Measurements from ENCODE around the gene IFI44. TPM values are rescaled to one million over a fixed set of nuclear protein-coding genes. Genes with fewer than 3 reads are reported as not detected.

Gene IFI44
- polyA plus RNA-seq, 1 of the 3 experiments (the other 2 are of a cell fraction), result 6.5 TPM

- H3K9me2 ChIP-seq, result no peaks in the 10 kb centered on the region
Measured at GRCh38 chr1:78672428-78672827, 22.8 kb downstream of the IFI44 start.

GRCh38 chr1:78673120-78673519 is 23.5 kb downstream of the IFI44 start:
- no peaks in the 10 kb centered on the region for H3K79me2 ChIP-seq (ENCODE audit: insufficient read depth)
- peaks cover 0 to 1% of the 10 kb centered on the region in 2 experiments; a peak in 1 of 4 replicates for H3K4me1 ChIP-seq (ENCODE audit: control insufficient read depth in 1 of 2, insufficient read depth in 2 of 2, low read depth in 1 of 2, low read length in 1 of 2)
- no peaks in the 10 kb centered on the region for H3K36me3 ChIP-seq (replicated peaks in 1 of 2; ENCODE audit: control insufficient read depth in 1 of 2, insufficient read depth in 2 of 2, low read length in 1 of 2)
- ChIA-PET CTCF (interaction anchor here (1.0 to 3.2 kb wide), 7 partner anchors 40 to 542 kb away, joined by 3 to 30 read pairs (median 5); partner anchors contain the start of gene IFI44L), POLR2A (no interaction called here)
- no peak overlapping the region for H2AFZ ChIP-seq (ENCODE audit: low read depth)
- H3K9me3 ChIP-seq, result no peaks in the 10 kb centered on the region
- 85% methylated on average over 4 of the region's 5 CpGs for WGBS (ENCODE audit: low lambda C conversion rate)
- no peak overlapping the region for H3K4me2 ChIP-seq
- H4K20me1 ChIP-seq (ENCODE audit: insufficient read depth), result no peaks in the 10 kb centered on the region
- H3K4me3 ChIP-seq (ENCODE audit: low read depth in 2 of 2, low read length in 1 of 2), result no peak overlapping the region
- no peaks in the 10 kb centered on the region for H3F3A ChIP-seq (replicated peaks; ENCODE audit: insufficient read depth)
- DNase-seq, result no peak
- H3K9me2 ChIP-seq, result no peaks in the 10 kb centered on the region
- H3K27ac ChIP-seq (ENCODE audit: low read depth in 2 of 2, low read length in 1 of 2), result no peak overlapping the region
- no peaks in the 10 kb centered on the region for H3K27me3 ChIP-seq (ENCODE audit: insufficient read depth)
- no peak overlapping the region for H3K9ac ChIP-seq
- TF ChIP-seq ELF1 (IDR thresholded peaks at IDR 0.05), result no peak
- no peak for TF ChIP-seq TEAD4 (IDR thresholded peaks at IDR 0.05; ENCODE audit: borderline replicate concordance, insufficient read depth)
- no peak for TF ChIP-seq NFIC (IDR thresholded peaks at IDR 0.05; ENCODE audit: borderline replicate concordance)
- TF ChIP-seq RCOR1 (IDR thresholded peaks at IDR 0.05; ENCODE audit: low read length), result no peak
- no peak for TF ChIP-seq TAF1 (IDR thresholded peaks at IDR 0.05; ENCODE audit: borderline replicate concordance, low read depth, low read length)
- TF ChIP-seq, protein P1, sequence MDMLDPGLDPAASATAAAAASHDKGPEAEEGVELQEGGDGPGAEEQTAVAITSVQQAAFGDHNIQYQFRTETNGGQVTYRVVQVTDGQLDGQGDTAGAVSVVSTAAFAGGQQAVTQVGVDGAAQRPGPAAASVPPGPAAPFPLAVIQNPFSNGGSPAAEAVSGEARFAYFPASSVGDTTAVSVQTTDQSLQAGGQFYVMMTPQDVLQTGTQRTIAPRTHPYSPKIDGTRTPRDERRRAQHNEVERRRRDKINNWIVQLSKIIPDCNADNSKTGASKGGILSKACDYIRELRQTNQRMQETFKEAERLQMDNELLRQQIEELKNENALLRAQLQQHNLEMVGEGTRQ (IDR thresholded peaks at IDR 0.05; ENCODE audit: borderline replicate concordance, low read depth, low read length), result no peak
- no peak for TF ChIP-seq SIN3A (IDR thresholded peaks at IDR 0.05; ENCODE audit: borderline replicate concordance, low read depth, low read length)
- TF ChIP-seq, protein P2, sequence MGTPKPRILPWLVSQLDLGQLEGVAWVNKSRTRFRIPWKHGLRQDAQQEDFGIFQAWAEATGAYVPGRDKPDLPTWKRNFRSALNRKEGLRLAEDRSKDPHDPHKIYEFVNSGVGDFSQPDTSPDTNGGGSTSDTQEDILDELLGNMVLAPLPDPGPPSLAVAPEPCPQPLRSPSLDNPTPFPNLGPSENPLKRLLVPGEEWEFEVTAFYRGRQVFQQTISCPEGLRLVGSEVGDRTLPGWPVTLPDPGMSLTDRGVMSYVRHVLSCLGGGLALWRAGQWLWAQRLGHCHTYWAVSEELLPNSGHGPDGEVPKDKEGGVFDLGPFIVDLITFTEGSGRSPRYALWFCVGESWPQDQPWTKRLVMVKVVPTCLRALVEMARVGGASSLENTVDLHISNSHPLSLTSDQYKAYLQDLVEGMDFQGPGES (IDR thresholded peaks at IDR 0.05; ENCODE audit: low read depth, low read length), result no peak
- TF ChIP-seq MEF2A (IDR thresholded peaks at IDR 0.05; ENCODE audit: borderline replicate concordance, low read depth), result no peak
- TF ChIP-seq MAX (IDR thresholded peaks at IDR 0.05; ENCODE audit: low read depth), result no peak

More at GRCh38 chr1:78672428-78672827, 22.8 kb downstream of the IFI44 start:
- Histone ChIP-seq H3K9ac (no peak overlapping the region), H4K20me1 (ENCODE audit: insufficient read depth) (no peaks in the 10 kb centered on the region), H3K27ac (ENCODE audit: low read depth in 2 of 2, low read length in 1 of 2) (no peak overlapping the region), H3K36me3 (replicated peaks in 1 of 2; ENCODE audit: control insufficient read depth in 1 of 2, insufficient read depth in 2 of 2, low read length in 1 of 2) (no peaks in the 10 kb centered on the region), H3K27me3 (ENCODE audit: insufficient read depth) (no peaks in the 10 kb centered on the region), H3F3A (replicated peaks; ENCODE audit: insufficient read depth) (no peaks in the 10 kb centered on the region), H3K4me1 (ENCODE audit: control insufficient read depth in 1 of 2, insufficient read depth in 2 of 2, low read depth in 1 of 2, low read length in 1 of 2) (peaks cover 0 to 2% of the 10 kb centered on the region in 2 experiments; a peak in 1 of 4 replicates), H3K9me3 (no peaks in the 10 kb centered on the region), H3K79me2 (ENCODE audit: insufficient read depth) (no peaks in the 10 kb centered on the region), H2AFZ (ENCODE audit: low read depth) (no peak overlapping the region), H3K4me3 (ENCODE audit: low read depth in 2 of 2, low read length in 1 of 2) (no peak overlapping the region), H3K4me2 (no peak overlapping the region)
- POLR2A ChIA-PET, result no interaction called here
- WGBS (ENCODE audit: low lambda C conversion rate), result 63% methylated on average over 1 of the region's 1 CpG
- TF ChIP-seq JUND (IDR thresholded peaks at IDR 0.05) (no peak), MXI1 (IDR thresholded peaks at IDR 0.05; ENCODE audit: low read depth, low read length) (no peak), POLR2AphosphoS5 (IDR thresholded peaks at IDR 0.05; ENCODE audit: low read depth, low read length) (no peak), YY1 (IDR thresholded peaks at IDR 0.05; ENCODE audit: low read depth) (no peak), RAD21 (IDR thresholded peaks at IDR 0.05; ENCODE audit: low read length) (no peak), RFX5 (IDR thresholded peaks at IDR 0.05; ENCODE audit: low read length) (no peak), NFIC (IDR thresholded peaks at IDR 0.05; ENCODE audit: borderline replicate concordance) (no peak), TEAD4 (IDR thresholded peaks at IDR 0.05; ENCODE audit: borderline replicate concordance, insufficient read depth) (no peak), CHD2 (IDR thresholded peaks at IDR 0.05; ENCODE audit: low read length, partially characterized antibody) (no peak), NRF1 (IDR thresholded peaks at IDR 0.05; ENCODE audit: low read depth, low read length) (no peak), EP300 (IDR thresholded peaks at IDR 0.05; ENCODE audit: borderline replicate concordance in 1 of 2, low read depth in 1 of 2, low read length in 1 of 2) (no peak), FOSL2 (IDR thresholded peaks at IDR 0.05; ENCODE audit: borderline replicate concordance, low read depth) (no peak), SMC3 (IDR thresholded peaks at IDR 0.05; ENCODE audit: low read depth, low read length) (no peak), FOXM1 (IDR thresholded peaks at IDR 0.05; ENCODE audit: low read depth) (no peak), MEF2A (IDR thresholded peaks at IDR 0.05; ENCODE audit: borderline replicate concordance, low read depth) (no peak)
- TF ChIP-seq, protein P3, sequence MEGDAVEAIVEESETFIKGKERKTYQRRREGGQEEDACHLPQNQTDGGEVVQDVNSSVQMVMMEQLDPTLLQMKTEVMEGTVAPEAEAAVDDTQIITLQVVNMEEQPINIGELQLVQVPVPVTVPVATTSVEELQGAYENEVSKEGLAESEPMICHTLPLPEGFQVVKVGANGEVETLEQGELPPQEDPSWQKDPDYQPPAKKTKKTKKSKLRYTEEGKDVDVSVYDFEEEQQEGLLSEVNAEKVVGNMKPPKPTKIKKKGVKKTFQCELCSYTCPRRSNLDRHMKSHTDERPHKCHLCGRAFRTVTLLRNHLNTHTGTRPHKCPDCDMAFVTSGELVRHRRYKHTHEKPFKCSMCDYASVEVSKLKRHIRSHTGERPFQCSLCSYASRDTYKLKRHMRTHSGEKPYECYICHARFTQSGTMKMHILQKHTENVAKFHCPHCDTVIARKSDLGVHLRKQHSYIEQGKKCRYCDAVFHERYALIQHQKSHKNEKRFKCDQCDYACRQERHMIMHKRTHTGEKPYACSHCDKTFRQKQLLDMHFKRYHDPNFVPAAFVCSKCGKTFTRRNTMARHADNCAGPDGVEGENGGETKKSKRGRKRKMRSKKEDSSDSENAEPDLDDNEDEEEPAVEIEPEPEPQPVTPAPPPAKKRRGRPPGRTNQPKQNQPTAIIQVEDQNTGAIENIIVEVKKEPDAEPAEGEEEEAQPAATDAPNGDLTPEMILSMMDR (IDR thresholded peaks at IDR 0.05), result no peak
- TF ChIP-seq, protein P2 (IDR thresholded peaks at IDR 0.05; ENCODE audit: low read depth, low read length), result no peak
- TF ChIP-seq, protein P1 (IDR thresholded peaks at IDR 0.05; ENCODE audit: borderline replicate concordance, low read depth, low read length), result no peak
- CTCF ChIA-PET, result interaction anchor here (0.7 to 3.2 kb wide), 6 partner anchors 53 to 543 kb away, joined by 3 to 30 read pairs (median 8); partner anchors contain the start of gene IFI44L
- DNase-seq, result no peak
